H9 (cell line): Measurements from ENCODE around the gene MTCP1. TPM values are rescaled to one million over a fixed set of nuclear protein-coding genes. Genes with fewer than 3 reads are reported as not detected.

Source experiments
- DNase-seq: peaks from one replicate; pipeline ENCODE4 v3.0.0-alpha.2; 2017
- H2AFZ ChIP-seq: one replicate; pipeline ENCODE4 v1.6.1; 2013; ENCODE audit warnings: mild to moderate bottlenecking, low read length, control low read depth, moderate library complexity
- H2AK5ac ChIP-seq: 2 replicates; pipeline ENCODE4 v1.6.1; 2013; ENCODE audit warnings: low read length, control low read depth, mixed read lengths; ENCODE audit not compliant: insufficient read length
- H2BK120ac ChIP-seq: one replicate; pipeline ENCODE4 v1.6.1; 2013; ENCODE audit warnings: low read depth, mild to moderate bottlenecking, low read length, control low read depth, inconsistent platforms; ENCODE audit not compliant: poor library complexity, severe bottlenecking
- H2BK12ac ChIP-seq: 2 replicates; pipeline ENCODE4 v1.6.1; 2013; ENCODE audit warnings: low read length, control low read depth, mixed read lengths, low read depth; ENCODE audit not compliant: insufficient read length
- H2BK15ac ChIP-seq: 2 replicates; pipeline ENCODE4 v1.6.1; 2013; ENCODE audit warnings: low read depth, low read length, control low read depth
- H2BK20ac ChIP-seq: one replicate; pipeline ENCODE4 v1.6.1; 2013; ENCODE audit warnings: low read depth, mild to moderate bottlenecking, low read length, control low read depth, inconsistent platforms; ENCODE audit not compliant: poor library complexity, severe bottlenecking
- H2BK5ac ChIP-seq: 2 replicates; pipeline ENCODE4 v1.6.1; 2013; ENCODE audit warnings: low read length, control low read depth, mixed read lengths; ENCODE audit not compliant: insufficient read length
- H3K14ac ChIP-seq: 2 replicates; pipeline ENCODE4 v1.6.1; 2013; ENCODE audit warnings: low read length, control low read depth; ENCODE audit not compliant: insufficient read depth
- H3K18ac ChIP-seq: 2 replicates; pipeline ENCODE4 v1.6.1; 2013; ENCODE audit warnings: low read depth, mild to moderate bottlenecking, mixed read lengths, low read length, control low read depth; ENCODE audit not compliant: insufficient read length
- H3K23ac ChIP-seq: 2 replicates; pipeline ENCODE4 v1.6.1; 2013; ENCODE audit warnings: low read length, control low read depth, mixed read lengths, low read depth; ENCODE audit not compliant: insufficient read length
- H3K23me2 ChIP-seq: 2 replicates; pipeline ENCODE4 v1.6.1; 2013; ENCODE audit warnings: low read depth, mild to moderate bottlenecking, mixed read lengths, low read length, control low read depth; ENCODE audit not compliant: insufficient read length, poor library complexity, severe bottlenecking
- H3K27ac ChIP-seq: 2 replicates; pipeline ENCODE4 v1.5.1; 2013; ENCODE audit warnings: low read length, control low read depth, mixed read lengths, low read depth; ENCODE audit not compliant: insufficient read length
- H3K27me3 ChIP-seq: 2 replicates; pipeline ENCODE4 v1.6.1; 2013; ENCODE audit warnings: low read length, control low read depth, inconsistent platforms; ENCODE audit not compliant: insufficient read depth
- H3K4ac ChIP-seq: 2 replicates; pipeline ENCODE4 v1.6.1; 2013; ENCODE audit warnings: low read depth, mild to moderate bottlenecking, control low read depth, inconsistent platforms, low read length, moderate library complexity
- H3K4me1 ChIP-seq: 2 replicates; pipeline ENCODE4 v1.6.1; 2013; ENCODE audit warnings: low read length, control low read depth, inconsistent platforms; ENCODE audit not compliant: insufficient read depth
- H3K4me2 ChIP-seq: 2 replicates; pipeline ENCODE4 v1.6.1; 2013; ENCODE audit warnings: low read length, control low read depth, mixed read lengths; ENCODE audit not compliant: insufficient read length, insufficient read depth
- H3K56ac ChIP-seq: 2 replicates; pipeline ENCODE4 v1.6.1; 2013; ENCODE audit warnings: low read depth, mild to moderate bottlenecking, mixed read lengths, low read length, control low read depth; ENCODE audit not compliant: insufficient read length
- H3K79me1 ChIP-seq: 2 replicates; pipeline ENCODE4 v1.6.1; 2013; ENCODE audit warnings: low read depth, mild to moderate bottlenecking, moderate library complexity, low read length, control low read depth, inconsistent platforms; ENCODE audit not compliant: insufficient read depth, poor library complexity, severe bottlenecking
- H3K79me2 ChIP-seq: 2 replicates; pipeline ENCODE4 v1.6.1; 2013; ENCODE audit warnings: low read length, control low read depth, inconsistent platforms; ENCODE audit not compliant: insufficient read depth
- H3K9ac ChIP-seq: 2 replicates; pipeline ENCODE4 v1.6.1; 2013; ENCODE audit warnings: low read length, control low read depth, mixed read lengths; ENCODE audit not compliant: insufficient read length; ENCODE audit errors: extremely low read depth
- H3K9me3 ChIP-seq: one replicate; pipeline ENCODE4 v1.6.1; 2013; ENCODE audit warnings: low read depth, low read length, inconsistent platforms; ENCODE audit not compliant: control insufficient read depth
- H3T11ph ChIP-seq: one replicate; pipeline ENCODE4 v1.6.1; 2013; ENCODE audit warnings: mild to moderate bottlenecking, low read length, control low read depth, inconsistent platforms
- H4K20me1 ChIP-seq: one replicate; pipeline ENCODE4 v1.6.1; 2013; ENCODE audit not compliant: control insufficient read depth, insufficient read length, insufficient read depth
- H4K5ac ChIP-seq: 2 replicates; pipeline ENCODE4 v1.6.1; 2013; ENCODE audit warnings: low read depth, mild to moderate bottlenecking, mixed read lengths, low read length, control low read depth; ENCODE audit not compliant: insufficient read length
- H4K8ac ChIP-seq: replicated peaks from 2 replicates; pipeline ENCODE4 v1.6.1; 2013; ENCODE audit warnings: low read length, control low read depth, mixed read lengths, low read depth; ENCODE audit not compliant: insufficient read length
- H4K91ac ChIP-seq: 2 replicates; pipeline ENCODE4 v1.6.1; 2013; ENCODE audit warnings: low read depth, mild to moderate bottlenecking, moderate library complexity, mixed read lengths, low read length, control low read depth; ENCODE audit not compliant: insufficient read length
- H3K27ac Mint-ChIP-seq, 3 experiments: 2 replicates in 2 of 3; 3 replicates in 1 of 3; pipeline ENCODE4 v1.8.0; 2020 to 2021; ENCODE audit warnings: mixed read lengths in 3 of 3, mild to moderate bottlenecking in 1 of 3, moderate library complexity in 1 of 3
- H3K27me3 Mint-ChIP-seq: 2 replicates; pipeline ENCODE4 v1.8.0; 2021; ENCODE audit warnings: low read depth, mild to moderate bottlenecking, moderate library complexity, mixed read lengths
- H3K36me3 Mint-ChIP-seq, 3 experiments: 2 replicates in 2 of 3; 3 replicates in 1 of 3; pipeline ENCODE4 v1.8.0; 2020 to 2021; ENCODE audit warnings: low read depth in 3 of 3, mixed read lengths in 3 of 3; ENCODE audit not compliant: insufficient read depth in 1 of 3
- H3K4me1 Mint-ChIP-seq, 2 experiments: 2 replicates each; pipeline ENCODE4 v1.8.0; 2020; ENCODE audit warnings: mixed read lengths in 2 of 2
- H3K4me3 Mint-ChIP-seq, 2 experiments: 2 replicates in 1 of 2; 3 replicates in 1 of 2; pipeline ENCODE4 v1.8.0; 2020 to 2021; ENCODE audit warnings: mild to moderate bottlenecking in 2 of 2, mixed read lengths in 2 of 2, moderate library complexity in 1 of 2
- H3K9me3 Mint-ChIP-seq, 2 experiments: 2 replicates in 1 of 2; 3 replicates in 1 of 2; pipeline ENCODE4 v1.8.0; 2020; ENCODE audit warnings: mild to moderate bottlenecking in 2 of 2, mixed read lengths in 2 of 2, moderate library complexity in 1 of 2
- CTCF ChIP-seq: fragments of 200-600 bp; sonication (generic); conservative IDR thresholded peaks from 3 replicates; pipeline ENCODE4 v1.8.0; 2021; ENCODE audit warnings: antibody characterized with exemption, mild to moderate bottlenecking
- WGBS: extraction: QIAGEN DNeasy Blood & Tissue Kit; methylation state at CpG from one replicate; pipeline ENCODE4 v1.1.7; 2013; ENCODE audit warnings: missing lambda C conversion rate, low lambda C conversion rate, mixed read lengths; ENCODE audit not compliant: insufficient read length; ENCODE audit errors: extremely low coverage; 5-methylcytosine and 5-hydroxymethylcytosine counted together
- total RNA-seq: library from RNA; stranded (reverse); gene quantifications from 2 replicates; pipeline ENCODE4 v1.2.1, GENCODE V29; 2021

The MTCP1 gene
- total RNA-seq, 1 experiment from 2014 or later: 21.4 TPM

- no peak overlapping the region for H2BK5ac ChIP-seq
- H3K4ac ChIP-seq: no peak overlapping the region
- H3K4me1 ChIP-seq: no peaks in the 10 kb centered on the region
- H3K9ac ChIP-seq: no peak overlapping the region
- Mint-ChIP-seq H3K4me1 (peaks cover 3 to 4% of the 10 kb centered on the region in 2 experiments), H3K36me3 (peaks cover 0 to 7% (median 3%) of the 10 kb centered on the region in 3 experiments; a peak in 2 of 7 replicates), H3K27ac (no peak overlapping the region), H3K27me3 (no peaks in the 10 kb centered on the region), H3K9me3 (peaks cover 43 to 50% of the 10 kb centered on the region in 2 experiments), H3K4me3 (no peak overlapping the region)
- H2AFZ ChIP-seq: no peak overlapping the region
- H3K14ac ChIP-seq: no peak overlapping the region
- H3K9me3 ChIP-seq: peaks cover 29% of the 10 kb centered on the region
- H2BK120ac ChIP-seq: no peak overlapping the region
- no peak for TF ChIP-seq CTCF
- no peaks in the 10 kb centered on the region for H3K79me2 ChIP-seq
- no peak overlapping the region for H3K18ac ChIP-seq
- H3K23me2 ChIP-seq: no peaks in the 10 kb centered on the region
- H2AK5ac ChIP-seq: no peak overlapping the region
- H3K79me1 ChIP-seq: no peaks in the 10 kb centered on the region
- H4K8ac ChIP-seq: no peak overlapping the region
- H2BK20ac ChIP-seq: no peak overlapping the region
- no peak overlapping the region for H2BK15ac ChIP-seq
- no peak overlapping the region for H3K27ac ChIP-seq
- H4K5ac ChIP-seq: no peak overlapping the region
- no peaks in the 10 kb centered on the region for H4K20me1 ChIP-seq
- no peak overlapping the region for H3K56ac ChIP-seq
- H3T11ph ChIP-seq: no peak overlapping the region
- H3K23ac ChIP-seq: no peak overlapping the region
- DNase-seq: no peak
- no peak overlapping the region for H3K4me2 ChIP-seq
- no peak overlapping the region for H2BK12ac ChIP-seq
- H4K91ac ChIP-seq: no peak overlapping the region
- no peaks in the 10 kb centered on the region for H3K27me3 ChIP-seq
- no CpG with 5 or more reads among the region's 3 CpGs for WGBS
Observed at GRCh38 chrX:155020591-155020990, 50.3 kb downstream of the MTCP1 start.

Other genes starting within 250 kb of the MTCP1 start
- gene SMIM9, start 236.5 kb downstream of the MTCP1 start, total RNA-seq: not detected in 2 replicates
- gene F8A1, start 184.8 kb downstream of the MTCP1 start, total RNA-seq: 18.8 and 20.6 TPM in 2 replicates
- 3.1 and 3.4 TPM in 2 replicates for gene F8, start 48.4 kb downstream of the MTCP1 start, total RNA-seq
- gene FUNDC2, start 44.3 kb downstream of the MTCP1 start, total RNA-seq: 57.9 and 62.1 TPM in 2 replicates
- gene CMC4, start within 50 bp of the MTCP1 start, total RNA-seq: 6.2 and 7.2 TPM in 2 replicates
- 27.3 and 29.1 TPM in 2 replicates for gene BRCC3, start 372 bp upstream of the MTCP1 start, total RNA-seq
- 83.5 and 83.9 TPM in 2 replicates for gene VBP1, start 145.3 kb upstream of the MTCP1 start, total RNA-seq
- 6.8 and 7.2 TPM in 2 replicates for gene RAB39B, start 193.4 kb upstream of the MTCP1 start, total RNA-seq